Endothelial cell of umbilical vein (primary cell): Measurements from ENCODE around the gene LEAP2. TPM values are rescaled to one million over a fixed set of nuclear protein-coding genes. Genes with fewer than 3 reads are reported as not detected.

Experiments used
- BruUV-seq: library from RNA; stranded (reverse); fragments of 400-500 nt; replicated peaks from 2 replicates; lab custom pipeline; 2021; lab: Mats Ljungman, UMichigan
- CTCF ChIA-PET: fragments of 300-600, 350-600 bp; sonication (Branson Sonifier 250); formaldehyde crosslinking; loops from one replicate; lab custom pipeline; 2021; ENCODE audit warnings: antibody characterized with exemption, inconsistent platforms; lab: Charles Lee
- POLR2A ChIA-PET: fragments of 300-600, 350-600 bp; sonication (Branson Sonifier 250); formaldehyde crosslinking; loops from one replicate; lab custom pipeline; 2021; ENCODE audit warnings: antibody characterized with exemption, inconsistent platforms; lab: Charles Lee
- DNase-seq: peaks from one replicate; pipeline ENCODE4 v3.0.0-alpha.2; 2011; ENCODE audit warnings: low read depth, low spot score
- FAIRE-seq: peaks from 2 replicates; lab custom pipeline; 2011; peaks lifted over from hg19 to GRCh38; lab: Jason Lieb, UNC
- H2AFZ ChIP-seq: 2 replicates; pipeline ENCODE4 v1.6.0; 2012; ENCODE audit warnings: low read depth, low read length, control low read depth, inconsistent platforms
- H3K27ac ChIP-seq: 2 replicates; pipeline ENCODE4 v1.5.1; 2011; ENCODE audit warnings: low read depth, mild to moderate bottlenecking, control low read depth, low read length, moderate library complexity; ENCODE audit not compliant: insufficient read depth
- H3K27me3 ChIP-seq, 2 experiments: 2 replicates each; pipeline versions ENCODE4 v1.6.0 to v1.6.1; 2011; ENCODE audit warnings: low read length in 2 of 2, mixed read lengths in 1 of 2; ENCODE audit not compliant: control insufficient read depth in 2 of 2, insufficient read depth in 2 of 2
- H3K36me3 ChIP-seq, 2 experiments: 2 replicates in 1 of 2; 3 replicates in 1 of 2; pipeline ENCODE4 v1.5.1; 2011; ENCODE audit warnings: low read length in 2 of 2, mild to moderate bottlenecking in 1 of 2, moderate library complexity in 1 of 2; ENCODE audit not compliant: control insufficient read depth in 2 of 2, insufficient read depth in 2 of 2; ENCODE audit errors: extremely low read depth in 1 of 2
- H3K4me1 ChIP-seq: 3 replicates; pipeline ENCODE4 v1.5.1; 2011; ENCODE audit warnings: mild to moderate bottlenecking, low read length; ENCODE audit not compliant: control insufficient read depth, insufficient read depth; ENCODE audit errors: extremely low read depth
- H3K4me2 ChIP-seq: 2 replicates; pipeline ENCODE4 v1.6.1; 2011; ENCODE audit warnings: low read length, control low read depth, mixed read lengths; ENCODE audit not compliant: insufficient read depth
- H3K4me3 ChIP-seq, 3 experiments: fragments of 200-600 bp in 1 of 3; sonication (generic), shearing (Covaris generic) in 1 of 3; replicated peaks in 1 of 3; 2 replicates each; pipeline ENCODE4 v1.5.1; 2011 to 2016; ENCODE audit warnings: control low read depth in 3 of 3, low read length in 3 of 3, mild to moderate bottlenecking in 2 of 3, inconsistent platforms in 1 of 3, low read depth in 1 of 3, moderate library complexity in 1 of 3; ENCODE audit not compliant: insufficient read depth in 1 of 3
- H3K79me2 ChIP-seq: 2 replicates; pipeline ENCODE4 v1.6.0; 2012; ENCODE audit warnings: low read length, inconsistent platforms; ENCODE audit not compliant: control insufficient read depth, insufficient read depth
- H3K9ac ChIP-seq: replicated peaks from 2 replicates; pipeline ENCODE3; 2011; ENCODE audit warnings: low read length, control low read depth; ENCODE audit not compliant: insufficient read depth; ENCODE audit errors: extremely low read depth
- H3K9me1 ChIP-seq: replicated peaks from 3 replicates; pipeline ENCODE4 v1.6.0; 2011; ENCODE audit warnings: mild to moderate bottlenecking, low read length; ENCODE audit not compliant: control insufficient read depth, insufficient read depth; ENCODE audit errors: extremely low read depth
- H3K9me3 ChIP-seq: replicated peaks from 2 replicates; pipeline ENCODE4 v1.5.1; 2012; ENCODE audit warnings: low read length, inconsistent platforms; ENCODE audit not compliant: control insufficient read depth, insufficient read depth
- H4K20me1 ChIP-seq: replicated peaks from 2 replicates; pipeline ENCODE3; 2011; ENCODE audit warnings: mild to moderate bottlenecking, low read length; ENCODE audit not compliant: control insufficient read depth, insufficient read depth; ENCODE audit errors: extremely low read depth
- CTCF ChIP-seq, 2 donors: IDR thresholded peaks; 1 replicate in 1 of 2; 2 replicates in 1 of 2; pipeline ENCODE4 v1.5.1; 2011; ENCODE audit warnings: low read length in 2 of 2, mild to moderate bottlenecking in 2 of 2, moderate library complexity in 2 of 2, control low read depth in 1 of 2, inconsistent platforms in 1 of 2, low read depth in 1 of 2; ENCODE audit not compliant: insufficient read depth in 1 of 2; ENCODE audit errors: extremely low read depth in 1 of 2
- EZH2 ChIP-seq: IDR thresholded peaks from 2 replicates; pipeline ENCODE4 v1.6.1; 2012; ENCODE audit warnings: borderline replicate concordance, low read depth, mild to moderate bottlenecking, moderate library complexity, low read length, inconsistent platforms; ENCODE audit not compliant: severe bottlenecking
- FOS ChIP-seq: IDR thresholded peaks from 2 replicates; pipeline ENCODE4 v1.6.1; 2011; ENCODE audit warnings: mild to moderate bottlenecking, low read length, moderate library complexity, borderline replicate concordance; ENCODE audit not compliant: insufficient read depth
- JUN ChIP-seq: IDR thresholded peaks from 2 replicates; pipeline ENCODE4 v1.6.1; 2011; ENCODE audit warnings: borderline replicate concordance, low read depth; ENCODE audit not compliant: insufficient read length, insufficient read depth
- MYC ChIP-seq: IDR thresholded peaks from one replicate; pipeline ENCODE4 v1.6.1; 2011; ENCODE audit warnings: mild to moderate bottlenecking, low read depth, low read length
- POLR2A ChIP-seq: IDR thresholded peaks from 2 replicates; pipeline ENCODE4 v1.6.1; 2012; ENCODE audit warnings: low read depth, mild to moderate bottlenecking, control low read depth, low read length
- POLR2AphosphoS5 ChIP-seq: IDR thresholded peaks from 2 replicates; pipeline ENCODE4 v1.6.1; 2012; ENCODE audit warnings: low read depth, mild to moderate bottlenecking, control low read depth, low read length, moderate library complexity; ENCODE audit not compliant: insufficient read depth
- dilution Hi-C: fragments of 300-500 bp; cut with MboI; formaldehyde crosslinking; loops from one replicate; pipeline ENCODE4 v1.15.0; 2019; ENCODE audit warnings: low sequenced_read_pairs; ENCODE audit not compliant: extremely low pct_ligation_motif_present
- intact Hi-C: fragments of 100-400 bp; cut with micrococcal nuclease; formaldehyde crosslinking; loops from one replicate; pipeline ENCODE4 v1.10.0; 2022
- polyA plus RNA-seq, 4 experiments: library from polyadenylated mRNA; depleted of rRNA in 3 of 4; stranded (reverse) in 3 of 4; unstranded in 1 of 4; fragments of >200 nt; gene quantifications; 2 replicates each; pipeline versions ENCODE4 v1.2.1 to v1.2.3, GENCODE V29; 2011 to 2012; ENCODE audit warnings: missing spikeins in 1 of 4
- total RNA-seq: library from RNA; stranded (reverse); gene quantifications from 2 replicates; pipeline ENCODE4 v1.2.3, GENCODE V29; 2021
- TF ChIP-seq, protein P1 (sequence below): IDR thresholded peaks from 2 replicates; pipeline ENCODE4 v1.6.1; 2011; ENCODE audit not compliant: insufficient read depth, insufficient read length

LEAP2 gene
- total and polyA plus RNA-seq, 2 donors (not counting 3 experiments of a cell fraction or from before 2014, with no cell fraction given): 0.37 to 0.40 TPM

DNA sequence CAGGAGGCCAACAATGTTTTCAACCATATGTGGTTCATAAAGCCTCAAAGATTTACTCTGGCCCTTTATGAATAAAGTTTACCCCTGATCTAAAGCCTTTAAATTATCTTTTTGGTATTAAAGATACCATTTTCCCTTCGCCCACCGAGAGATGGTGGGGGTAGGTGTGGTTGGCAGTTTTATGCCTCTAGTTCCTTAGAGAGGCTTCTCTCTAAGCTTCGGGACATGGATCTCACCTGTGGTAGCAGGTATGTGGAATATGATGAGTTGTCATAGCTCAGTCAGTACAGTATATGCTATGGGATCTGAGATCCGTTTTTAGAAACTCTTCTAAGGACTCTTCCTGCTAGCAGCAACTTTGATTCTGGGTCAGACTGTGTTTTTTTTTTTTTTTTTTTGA lies 4.7 kb upstream of the LEAP2 start:
- no TSS peak for BruUV-seq
- CTCF ChIA-PET: interaction anchor here (1.0 to 1.2 kb wide), 4 partner anchors 14 to 114 kb away, joined by 3 to 6 read pairs (median 4); no protein-coding TSS in a partner anchor
- no peak for DNase-seq

DNA sequence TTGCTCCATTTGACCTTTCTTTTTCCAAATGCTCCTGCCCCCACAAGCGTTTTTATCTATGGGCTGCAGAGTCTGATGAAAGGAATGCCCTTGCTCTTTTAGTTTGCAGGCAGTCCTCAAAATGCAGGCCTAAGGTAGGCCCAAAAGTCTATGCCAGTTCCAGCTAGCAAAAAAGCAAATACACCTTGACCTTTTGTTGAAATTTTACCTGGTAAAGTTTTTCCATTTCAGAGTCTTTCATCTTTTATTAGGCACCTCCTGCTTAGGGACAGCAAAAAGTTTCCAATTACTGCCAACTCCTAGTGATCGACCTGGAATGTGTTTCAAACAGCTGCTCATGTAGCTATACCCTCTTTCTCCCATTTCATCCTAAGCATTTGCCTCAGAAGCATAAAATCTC lies 2.7 kb upstream of the LEAP2 start:
- peaks cover 10% of the 10 kb centered on the region for H3K79me2 ChIP-seq
- H2AFZ ChIP-seq: no peak overlapping the region
- ChIA-PET CTCF (interaction anchor here (0.9 kb wide), 1 partner anchor 12 kb away, joined by 3 read pairs; no protein-coding TSS in a partner anchor), POLR2A (no interaction called here)
- DNase-seq (no peak), FAIRE-seq (no peak)
- no peak overlapping the region for H3K9ac ChIP-seq
- H3K9me1 ChIP-seq: no peaks in the 10 kb centered on the region
- no peak overlapping the region for H3K27ac ChIP-seq
- peaks cover 2 to 3% of the 10 kb centered on the region in 2 experiments for H3K36me3 ChIP-seq
- H3K9me3 ChIP-seq: no peaks in the 10 kb centered on the region
- no peak overlapping the region for H3K4me3 ChIP-seq
- TF ChIP-seq FOS (no peak), JUN (no peak), POLR2A (no peak), POLR2AphosphoS5 (no peak), MYC (no peak), EZH2 (no peak), CTCF (IDR thresholded peaks at IDR 0.05; ENCODE audit: extremely low read depth in 1 of 2, insufficient read depth in 1 of 2, low read depth in 1 of 2, low read length in 2 of 2) (no peak)
- TF ChIP-seq, protein P1, sequence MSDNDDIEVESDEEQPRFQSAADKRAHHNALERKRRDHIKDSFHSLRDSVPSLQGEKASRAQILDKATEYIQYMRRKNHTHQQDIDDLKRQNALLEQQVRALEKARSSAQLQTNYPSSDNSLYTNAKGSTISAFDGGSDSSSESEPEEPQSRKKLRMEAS: no peak
- BruUV-seq: no TSS peak
- no peaks in the 10 kb centered on the region for H3K27me3 ChIP-seq
- H3K4me2 ChIP-seq: no peak overlapping the region
- dilution Hi-C loops (no loop called here), intact Hi-C loops (no loop called here)
- peaks cover 9% of the 10 kb centered on the region for H3K4me1 ChIP-seq
- no peaks in the 10 kb centered on the region for H4K20me1 ChIP-seq

More for the DNA sequence above, 4.7 kb upstream of the LEAP2 start:
- Histone ChIP-seq H3K4me1 (peaks cover 12% of the 10 kb centered on the region), H3K4me3 (no peak overlapping the region), H3K79me2 (peaks cover 10% of the 10 kb centered on the region), H4K20me1 (no peaks in the 10 kb centered on the region), H3K36me3 (no peaks in the 10 kb centered on the region), H3K9me1 (no peaks in the 10 kb centered on the region), H3K27me3 (no peaks in the 10 kb centered on the region), H3K9ac (no peak overlapping the region), H3K4me2 (no peak overlapping the region), H2AFZ (no peak overlapping the region), H3K27ac (no peak overlapping the region), H3K9me3 (no peaks in the 10 kb centered on the region)
- TF ChIP-seq, protein P1: no peak
- TF ChIP-seq POLR2AphosphoS5: peak; percentile 11
- POLR2A ChIA-PET: no interaction called here
- no peak for FAIRE-seq
- intact Hi-C loops (loop anchor here (5.0 kb wide), 2 partner anchors 131 to 481 kb away; partner anchors contain the start of gene KIF3A), dilution Hi-C loops (no loop called here)
